ENCODE data around the gene CCDC144A.
"Not testable (repeated sequence)": the region's sequence is repeated elsewhere in the genome, so short reads cannot be mapped to it uniquely, and the experiment has no call there.

CCDC144A gene

DNA sequence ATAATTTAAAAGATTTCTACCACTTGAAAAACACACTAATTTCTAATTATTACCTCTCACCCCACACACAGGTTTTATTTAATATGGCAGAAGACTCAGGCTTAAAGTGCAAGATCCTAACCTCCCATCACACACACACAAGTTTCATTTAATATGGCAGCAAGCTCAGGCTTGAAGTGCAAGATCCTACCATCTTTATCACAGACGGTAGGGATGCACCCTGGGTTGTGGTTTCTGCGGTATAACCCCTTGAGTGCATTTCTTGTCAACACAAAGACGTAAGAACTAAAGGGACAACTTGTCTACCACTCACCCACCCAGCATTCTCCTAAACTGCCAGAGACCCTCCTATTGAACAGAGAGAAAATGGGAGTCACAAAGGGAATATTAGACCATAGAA lies 68.1 kb downstream of the CCDC144A start:
- not testable (repeated sequence) for DNase-seq

DNA sequence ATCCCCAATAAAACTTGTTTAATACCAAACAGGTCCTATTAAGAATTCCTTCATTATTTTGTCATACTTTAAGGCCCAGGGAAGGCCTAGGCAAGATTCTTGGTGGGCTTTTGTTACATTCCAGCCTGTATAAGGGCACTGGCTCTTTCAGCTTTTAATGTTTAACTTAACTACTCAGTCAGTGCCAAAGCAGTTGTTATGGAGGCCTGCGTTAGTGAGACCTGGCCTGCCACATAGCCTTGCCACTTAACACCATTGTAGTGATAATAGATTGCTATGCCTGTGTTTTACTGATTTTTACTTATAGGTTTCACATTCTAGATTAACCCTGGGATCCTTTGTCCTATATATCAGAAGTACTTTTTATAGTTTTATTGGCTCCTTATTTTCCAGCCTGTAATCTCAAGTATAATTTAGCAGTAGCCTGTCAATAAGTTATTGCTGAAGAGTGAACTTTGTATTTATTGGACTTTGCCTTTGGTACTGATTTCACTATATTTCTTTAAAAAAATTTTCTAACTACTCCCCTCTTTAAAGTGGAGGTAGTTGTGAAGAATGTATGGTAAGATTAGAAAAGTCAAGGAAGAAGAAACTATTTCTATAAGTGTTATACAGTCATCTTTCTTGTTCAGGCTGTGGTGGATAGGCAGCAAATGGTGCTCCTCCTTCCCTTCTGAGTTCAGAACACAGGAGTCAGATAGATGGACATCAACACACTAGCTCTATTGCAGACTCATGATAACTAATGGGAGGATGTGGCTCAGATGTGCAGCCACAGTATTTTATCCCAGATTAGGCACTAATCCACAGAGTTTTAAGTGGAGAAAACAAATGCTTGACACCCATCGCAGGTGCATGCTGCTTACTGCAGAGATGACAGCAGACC lies 78.5 kb downstream of the CCDC144A start:
- DNase-seq: not testable (repeated sequence)

DNA sequence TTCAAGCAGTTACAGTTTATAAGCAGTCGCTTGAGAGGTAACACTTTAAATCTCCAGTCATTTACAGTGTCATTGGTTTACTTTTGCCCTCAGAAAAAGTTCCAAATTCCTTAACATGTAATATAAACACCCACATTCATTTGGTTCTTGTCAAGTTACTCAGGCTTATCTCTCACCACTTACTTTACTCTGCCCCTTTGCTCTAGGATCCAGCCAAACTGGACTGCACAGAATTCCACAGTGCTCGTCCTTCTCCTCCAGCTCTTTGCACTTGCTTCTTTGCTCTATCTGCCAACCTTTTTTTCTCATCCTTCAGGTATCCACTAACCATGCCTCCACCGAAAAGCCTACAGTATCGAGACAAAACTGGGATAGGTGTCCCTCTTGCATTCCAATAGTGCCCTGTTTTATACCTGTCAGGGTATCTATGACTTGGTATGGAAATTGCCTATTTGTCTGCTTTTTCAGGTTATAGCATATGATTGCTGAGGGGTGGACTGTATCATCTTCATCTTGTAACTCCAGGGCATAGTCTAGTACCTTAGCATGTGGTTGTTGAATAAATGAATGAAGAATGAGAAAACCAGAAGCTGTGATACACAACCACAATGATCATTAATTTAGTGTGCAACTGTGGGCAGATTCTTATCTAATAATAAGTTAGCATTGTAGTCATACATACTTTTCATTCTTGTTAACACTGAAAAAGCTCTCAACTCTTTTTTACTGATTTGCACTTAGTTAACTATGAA lies 82.5 kb downstream of the CCDC144A start:
- DNase-seq: not testable (repeated sequence)

DNA sequence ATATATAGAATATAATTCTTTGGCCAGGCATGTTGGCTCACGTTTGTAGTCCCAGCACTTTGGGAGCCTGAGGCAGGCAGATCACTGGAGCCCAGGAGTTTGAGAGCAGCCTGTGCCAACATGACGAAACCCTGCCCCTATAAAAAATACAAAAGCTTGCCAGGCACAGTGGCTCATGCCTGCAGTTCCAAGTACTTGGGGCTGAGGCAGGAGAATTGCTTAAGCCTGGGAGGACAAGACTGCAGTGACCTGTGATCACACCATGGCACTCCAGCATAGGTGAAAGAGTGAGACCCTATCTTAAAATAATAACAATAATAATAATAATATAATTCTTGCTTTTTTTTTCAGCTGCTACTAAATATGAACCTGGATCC lies 83.1 kb downstream of the CCDC144A start:
- DNase-seq: not testable (repeated sequence)

DNA sequence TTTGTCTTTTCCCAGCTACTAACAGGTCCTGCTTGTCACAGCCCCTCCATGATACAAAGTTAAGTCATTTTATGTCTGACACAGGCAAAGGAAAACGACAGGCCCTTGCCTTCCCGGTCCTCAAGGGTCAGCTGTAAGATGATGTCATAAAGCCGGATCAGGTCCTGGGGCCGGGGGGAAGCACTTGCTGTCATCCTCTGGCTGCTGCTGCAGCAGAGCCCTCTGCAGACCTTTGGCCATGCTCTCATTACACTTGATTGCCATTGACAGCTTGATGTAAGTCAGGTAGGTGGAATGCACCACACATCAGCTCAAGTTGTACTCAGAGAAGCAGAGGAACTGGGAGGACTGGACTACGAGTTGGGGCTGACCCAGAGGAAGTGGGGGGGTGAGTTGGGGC lies 97.8 kb downstream of the CCDC144A start:
- not testable (repeated sequence) for DNase-seq

DNA sequence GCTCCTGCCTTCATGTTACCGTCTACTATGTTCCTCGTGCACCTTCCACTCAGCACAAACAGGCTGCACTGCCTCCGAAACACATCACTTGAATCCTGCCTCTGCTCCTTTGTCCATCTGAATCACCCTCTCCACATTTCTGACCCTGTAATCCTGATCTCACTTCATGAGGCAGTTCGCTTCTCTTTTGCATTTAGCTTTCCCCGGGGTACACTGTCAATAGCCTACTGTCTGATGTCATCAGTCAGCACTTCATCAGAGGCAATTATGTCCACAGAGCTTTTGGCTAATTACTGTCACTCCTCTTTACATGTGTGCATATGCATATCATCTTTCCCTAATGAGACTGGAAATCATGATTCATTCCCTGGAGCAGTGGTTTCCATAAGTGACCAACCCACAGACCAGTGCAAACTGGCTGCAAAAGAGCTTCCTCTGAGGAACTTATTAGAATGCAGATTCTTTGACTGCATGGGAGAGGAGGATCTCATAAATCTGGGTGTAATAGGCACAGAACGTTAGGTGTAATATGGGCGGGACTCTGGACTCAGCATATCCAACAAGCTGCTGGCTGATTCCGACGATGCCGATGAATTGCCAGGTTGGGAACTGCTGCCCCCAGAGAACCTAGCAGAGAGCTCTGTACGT lies 99.0 kb downstream of the CCDC144A start:
- DNase-seq: not testable (repeated sequence)

DNA sequence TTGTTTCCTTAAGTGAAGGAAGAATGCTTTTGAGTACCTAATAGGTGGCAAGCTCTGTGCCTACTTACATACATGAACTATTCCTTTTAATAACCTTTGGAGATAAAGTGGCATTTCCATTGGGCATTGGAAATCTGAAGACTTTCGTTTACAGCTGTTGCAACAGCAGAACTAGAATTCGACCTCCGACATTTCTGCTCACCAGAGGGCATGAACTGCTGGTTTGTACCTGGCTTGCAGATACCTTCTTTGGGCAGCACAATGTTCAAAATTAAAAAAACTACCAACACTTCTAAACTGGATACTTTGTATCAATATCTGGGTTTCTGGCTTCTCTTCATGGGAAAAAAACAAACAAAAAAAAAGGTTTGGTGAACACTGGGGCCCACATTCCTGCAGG lies 99.6 kb downstream of the CCDC144A start:
- DNase-seq: not testable (repeated sequence)

DNA sequence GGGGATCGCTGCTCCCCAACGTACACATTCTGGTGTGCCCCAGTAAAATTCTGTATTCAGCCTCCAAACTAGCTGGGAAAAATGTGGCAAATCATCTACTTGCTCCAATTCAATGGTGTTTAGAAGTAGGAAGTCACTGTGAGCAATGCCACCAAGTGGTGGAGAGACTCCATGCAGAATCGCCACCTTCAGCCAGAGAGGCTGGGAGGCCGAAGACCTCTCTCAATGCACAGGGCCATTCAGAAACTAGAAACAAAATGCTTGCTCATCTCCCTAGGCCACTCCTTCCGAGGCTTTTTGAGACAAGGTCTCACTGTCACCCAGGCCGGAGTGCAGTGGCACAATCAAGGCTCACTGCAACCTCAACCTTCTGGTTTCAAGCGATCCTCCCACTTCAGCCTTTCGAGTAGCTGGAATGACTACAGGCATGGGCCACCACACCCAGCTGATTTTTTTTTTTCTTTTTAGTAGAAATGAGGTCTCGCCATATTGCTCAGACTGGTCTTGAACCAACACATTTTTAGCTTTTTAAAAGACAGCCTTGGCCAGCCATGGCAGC lies 100.4 kb downstream of the CCDC144A start:
- DNase-seq: not testable (repeated sequence)

DNA sequence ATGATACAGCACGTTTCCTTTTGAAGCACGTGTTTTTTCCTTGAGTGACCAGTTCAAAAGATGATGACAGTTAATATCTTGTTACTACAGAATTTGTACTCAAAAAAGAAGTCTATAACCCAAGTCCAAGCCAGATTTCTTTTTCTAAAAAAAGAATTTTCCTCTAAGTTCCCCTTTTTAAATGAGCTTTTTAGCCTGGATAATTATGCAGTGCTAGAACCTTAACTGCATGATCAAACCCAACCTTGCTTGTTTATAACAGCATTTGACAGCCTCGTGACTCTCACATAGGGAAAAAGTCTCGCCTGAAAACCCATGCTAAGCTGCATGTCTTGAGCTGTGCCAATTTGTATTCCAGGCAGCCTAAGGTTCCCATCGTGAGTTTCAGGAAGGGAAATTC lies 104.2 kb downstream of the CCDC144A start:
- not testable (repeated sequence) for DNase-seq

DNA sequence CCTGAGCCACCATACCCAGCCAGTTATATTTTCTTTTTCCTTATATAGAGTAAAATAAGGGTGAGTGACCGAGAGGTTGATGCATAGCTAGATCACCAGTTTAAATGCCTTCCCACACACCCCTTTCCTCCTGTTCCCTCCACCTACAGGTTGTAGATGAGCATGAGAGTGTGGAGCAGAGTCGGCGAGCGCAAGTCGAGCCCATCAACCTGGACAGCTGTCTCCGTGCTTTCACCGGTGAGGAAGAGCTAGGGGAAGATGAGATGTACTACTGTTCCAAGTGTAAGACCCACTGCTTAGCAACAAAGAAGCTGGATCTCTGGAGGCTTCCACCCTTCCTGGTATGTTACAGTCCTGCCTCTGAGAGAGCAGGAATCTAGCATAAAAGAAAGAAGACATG lies 105.9 kb downstream of the CCDC144A start:
- DNase-seq: not testable (repeated sequence)

DNA sequence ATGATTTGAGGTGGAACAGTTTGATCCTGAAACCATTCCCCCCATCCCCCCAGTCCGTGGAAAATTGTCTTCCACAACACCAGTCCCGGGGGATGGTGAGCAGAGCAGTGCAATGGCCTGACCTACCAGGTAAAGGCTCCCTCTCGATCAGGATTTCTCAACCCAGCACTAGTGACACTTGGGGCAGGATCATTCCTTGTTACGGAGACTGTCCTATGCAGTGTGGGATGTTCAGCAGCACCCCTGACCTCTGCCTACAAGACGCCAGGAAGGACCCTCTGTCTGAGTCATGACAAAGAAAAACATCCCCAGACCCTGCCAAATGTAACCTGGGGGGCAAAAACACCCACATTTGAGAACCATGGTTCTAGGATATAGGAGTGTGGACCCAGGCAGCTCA lies 114.8 kb downstream of the CCDC144A start:
- DNase-seq: not testable (repeated sequence)

DNA sequence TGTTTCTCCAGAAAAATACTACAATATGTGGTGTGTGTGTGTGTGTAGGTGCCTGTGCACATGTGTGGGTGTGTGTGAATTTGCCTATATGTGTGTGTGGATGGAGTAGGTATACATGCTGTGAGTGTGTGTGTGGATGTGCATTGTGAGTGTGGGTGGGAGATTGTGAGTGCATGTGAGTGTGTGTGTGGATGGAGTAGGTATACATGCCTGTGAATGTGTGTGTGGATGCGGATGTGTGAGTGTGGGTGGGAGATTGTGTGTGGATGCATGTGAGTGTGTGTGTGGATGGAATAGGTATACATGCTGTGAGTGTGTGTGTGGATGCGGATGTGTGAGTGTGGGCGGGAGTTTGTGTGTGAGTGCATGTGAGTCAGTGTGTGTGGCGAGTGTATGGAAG lies 116.6 kb downstream of the CCDC144A start:
- DNase-seq: not testable (repeated sequence)

DNA sequence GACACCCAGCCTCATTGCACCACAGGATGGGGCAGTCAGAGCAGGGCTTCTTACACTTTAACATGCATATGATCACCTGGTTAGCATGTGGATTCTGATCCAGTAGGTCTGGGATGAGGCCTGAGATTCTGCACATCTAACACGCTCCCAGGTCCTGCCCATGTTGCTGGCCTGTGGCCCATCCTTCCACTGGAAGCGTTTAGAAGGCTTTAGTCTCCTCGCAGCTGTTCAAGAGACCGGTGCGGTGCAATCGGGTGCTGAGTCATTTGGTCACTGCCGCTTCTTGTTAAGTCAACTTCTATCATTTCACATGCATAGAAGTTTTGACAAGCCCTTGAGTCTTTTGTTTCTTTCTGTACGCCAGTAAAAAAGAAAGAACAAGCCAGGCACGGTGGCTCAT lies 117.6 kb downstream of the CCDC144A start:
- DNase-seq: not testable (repeated sequence)

DNA sequence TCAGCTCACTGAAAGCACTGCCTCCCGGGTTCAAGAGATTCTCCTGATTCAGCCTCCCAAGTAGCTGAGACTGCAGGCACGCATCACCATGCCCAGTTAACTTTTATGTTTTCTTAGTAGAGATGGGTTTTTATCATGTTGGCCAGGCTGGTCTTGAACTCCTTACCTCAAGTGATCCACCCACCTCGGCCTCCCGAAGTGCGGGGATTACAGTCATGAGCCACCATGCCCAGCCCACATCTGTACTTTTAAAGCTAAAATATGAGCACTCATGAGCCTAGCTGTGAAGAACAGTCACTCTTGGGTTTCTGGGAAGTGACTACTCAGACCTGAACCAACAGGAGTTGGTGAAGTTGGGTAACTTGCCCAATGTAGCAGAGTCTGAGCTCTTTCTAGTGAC lies 120.2 kb downstream of the CCDC144A start:
- not testable (repeated sequence) for DNase-seq

DNA sequence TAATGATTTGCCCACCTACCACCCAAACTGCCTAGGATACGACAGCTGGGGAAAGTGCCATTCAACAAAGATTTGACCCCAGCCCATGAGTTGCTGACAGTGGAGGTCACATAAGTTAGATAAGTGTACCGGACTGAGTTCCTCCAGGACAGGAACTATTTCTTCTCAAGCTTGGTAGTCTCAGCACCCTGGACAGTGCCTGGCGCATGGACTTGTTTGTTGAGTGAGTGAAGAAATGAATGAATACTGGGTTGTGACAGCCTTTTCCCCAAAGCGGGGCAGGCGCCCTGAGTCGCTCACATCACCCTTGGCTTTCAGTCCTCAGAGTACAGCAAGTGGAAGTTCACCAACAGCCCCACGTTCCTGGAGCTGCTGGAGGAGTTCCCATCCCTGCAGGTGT lies 122.1 kb downstream of the CCDC144A start:
- not testable (repeated sequence) for DNase-seq

DNA sequence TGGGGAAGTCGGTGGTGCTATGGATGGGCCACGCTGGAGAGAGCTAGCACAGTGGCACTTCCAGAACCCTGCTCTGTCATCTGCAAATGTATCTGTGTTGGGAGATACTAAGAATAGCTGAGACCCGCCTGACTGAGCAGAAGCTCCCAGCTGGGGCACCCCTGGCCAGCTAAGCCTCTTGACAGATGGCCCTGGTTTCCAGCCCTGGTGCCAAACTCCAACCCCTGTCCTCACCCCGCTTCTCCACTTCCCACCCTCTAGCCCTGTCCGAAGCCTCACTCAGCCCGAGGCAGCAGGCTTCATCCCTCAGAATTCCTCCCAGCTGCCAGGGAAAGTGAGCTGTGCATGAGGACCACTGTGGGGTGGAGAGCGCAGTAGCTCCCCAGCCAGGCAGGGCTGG lies 124.4 kb downstream of the CCDC144A start:
- no peak for DNase-seq

DNA sequence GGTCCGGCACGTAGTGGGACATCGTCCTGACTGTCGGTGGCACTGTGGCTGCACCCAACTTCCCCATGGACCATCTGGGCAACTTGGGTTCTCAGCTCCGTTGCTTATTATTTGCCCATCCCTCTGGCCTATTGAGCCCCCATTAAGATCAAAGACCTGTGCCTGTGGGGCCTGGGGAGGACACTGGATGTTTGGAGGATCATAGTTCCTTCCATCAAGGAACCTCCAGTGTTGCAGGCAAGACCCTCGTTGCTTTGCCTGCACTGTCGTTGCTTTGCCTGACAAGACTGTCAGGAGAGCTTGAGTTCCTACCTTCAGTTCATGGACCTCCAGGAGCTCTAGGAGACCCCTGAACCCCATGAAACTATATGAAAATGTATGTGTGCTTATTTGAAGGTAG lies 127.2 kb downstream of the CCDC144A start:
- DNase-seq: no peak

DNA sequence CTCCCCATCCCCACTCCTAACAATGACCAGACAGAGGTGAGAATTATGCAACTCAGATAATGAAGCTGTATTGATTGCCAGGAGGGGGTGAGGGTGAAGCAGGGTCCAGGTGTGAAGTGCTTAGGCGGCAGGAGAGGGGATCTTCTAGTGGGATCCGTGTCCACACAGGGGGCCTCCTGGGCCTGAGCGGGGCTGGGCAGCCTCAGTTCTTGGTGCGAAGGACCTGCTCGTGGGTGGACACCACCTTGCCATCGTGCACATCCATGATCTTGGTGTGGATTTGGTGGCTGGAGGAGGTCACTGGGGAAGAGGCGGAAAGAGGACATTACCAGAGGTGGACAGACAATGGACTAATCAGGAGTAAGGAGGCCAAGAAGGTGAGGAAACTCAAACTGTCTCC lies 127.9 kb downstream of the CCDC144A start:
- not testable (repeated sequence) for DNase-seq

DNA sequence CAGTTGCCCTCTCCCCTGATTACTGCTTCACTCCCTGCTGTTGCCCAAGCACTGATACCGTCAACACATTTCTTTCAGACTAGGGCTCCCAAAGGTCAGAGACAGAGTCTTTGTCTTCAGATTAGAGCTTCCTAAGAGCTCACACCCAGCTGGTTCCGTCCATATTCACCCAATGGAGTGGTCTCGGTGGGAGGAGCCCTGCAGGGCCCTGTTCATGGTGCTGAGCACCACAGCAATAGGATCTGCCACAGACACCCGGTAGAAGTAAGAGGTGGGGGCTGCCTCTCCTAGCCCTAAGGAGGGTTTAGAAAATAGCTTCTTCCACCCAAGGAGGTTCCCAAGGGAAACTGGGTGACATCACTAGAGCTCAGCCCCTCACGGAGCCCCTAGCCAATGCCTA lies 128.3 kb downstream of the CCDC144A start:
- DNase-seq: no peak

DNA sequence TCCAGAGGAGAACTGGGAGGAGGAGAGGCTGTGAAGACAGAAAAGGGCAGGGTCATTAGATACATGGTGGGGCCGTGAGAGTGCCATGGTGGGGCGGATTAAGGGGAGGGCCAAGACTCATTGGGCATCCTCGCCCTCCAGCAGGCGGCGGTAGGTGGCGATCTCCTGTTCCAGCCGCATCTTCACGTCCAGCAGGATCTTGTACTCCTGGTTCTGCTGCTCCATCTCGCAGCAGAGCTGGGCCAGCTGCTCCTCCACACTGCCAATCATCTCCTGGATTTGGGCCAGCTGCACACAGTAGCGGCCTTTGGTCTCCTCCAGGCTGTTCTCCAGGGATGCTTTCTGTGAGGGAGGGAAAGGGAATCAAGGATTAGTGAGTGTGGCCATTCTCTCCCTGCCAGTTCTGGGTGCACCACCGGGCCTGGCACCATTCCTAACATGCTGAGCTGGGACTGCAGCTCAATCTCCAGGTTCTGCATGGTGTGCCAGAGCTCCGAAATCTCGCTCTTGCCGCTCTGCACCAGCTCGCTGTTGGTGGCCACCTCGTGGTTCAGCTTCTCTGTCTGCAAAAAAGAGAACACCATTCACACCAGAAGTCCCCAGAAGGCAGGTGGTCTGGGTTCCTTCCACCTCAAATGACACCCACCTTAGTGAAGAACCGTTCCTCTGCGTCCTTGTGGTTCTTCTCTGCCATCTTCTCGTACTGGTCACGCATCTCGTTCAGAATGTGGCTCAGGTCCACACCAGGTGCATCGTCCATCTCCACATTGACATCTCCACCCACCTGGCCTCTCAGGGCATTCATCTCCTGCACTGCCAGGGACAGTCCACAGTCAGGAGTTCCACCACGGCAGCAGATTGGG lies 129.0 kb downstream of the CCDC144A start:
- DNase-seq: no peak

DNA sequence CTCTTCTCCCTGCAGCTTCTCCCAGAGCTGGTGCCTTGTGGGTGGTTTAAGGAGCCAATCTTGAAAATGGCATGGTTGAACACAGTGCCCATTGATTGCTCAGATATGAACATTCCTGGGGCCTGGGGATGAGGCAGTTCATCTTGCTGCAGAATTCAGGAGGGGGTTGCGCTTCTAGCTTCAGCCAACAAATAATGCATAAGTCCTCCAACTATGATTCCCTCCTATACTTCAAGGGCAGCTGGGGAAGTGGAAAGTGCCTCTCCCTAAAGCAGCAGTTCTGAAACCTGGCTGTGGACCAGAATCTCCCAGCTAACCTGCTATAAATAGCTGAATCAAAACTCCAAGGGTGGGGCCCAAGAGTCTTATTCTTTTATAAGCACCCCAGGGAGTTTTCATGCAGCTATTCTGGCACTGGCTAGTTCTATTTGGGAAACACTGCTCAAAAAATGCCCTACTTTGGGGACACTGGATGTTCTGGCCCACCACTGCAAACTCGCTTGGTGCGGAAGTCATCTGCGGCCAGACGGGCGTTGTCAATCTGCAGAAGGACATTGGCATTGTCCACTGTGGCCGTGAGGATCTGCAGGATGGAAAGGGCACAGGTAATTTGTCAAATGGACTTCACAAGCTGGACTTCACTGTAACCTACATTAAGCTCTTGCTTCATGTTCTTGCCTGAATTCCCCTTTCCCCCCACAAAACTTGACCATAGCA lies 130.3 kb downstream of the CCDC144A start:
- no peak for DNase-seq

Measured in amniotic stem cell (primary cell).